Renal cortex interstitium (tissue), 15 donors: ENCODE data around the gene LHB. TPM values are rescaled to one million over a fixed set of nuclear protein-coding genes. Genes with fewer than 3 reads are reported as not detected.
"Not testable (repeated sequence)": the region's sequence is repeated elsewhere in the genome, so short reads cannot be mapped to it uniquely, and the experiment has no call there.

ENCODE experiments used
- DNase-seq, 11 donors: peaks; one replicate each; pipeline ENCODE4 v3.0.0-alpha.2; 2013; ENCODE audit warnings: low read depth in 9 of 11, low spot score in 4 of 11; ENCODE audit errors: extremely low read depth in 1 of 11
- long read RNA-seq, 16 experiments: transcript quantifications; one replicate each; lab custom pipeline, GENCODE V29; 2026
- polyA plus RNA-seq, 3 donors: library from polyadenylated mRNA; unstranded; fragments of 120-200 nt; gene quantifications; one replicate each; pipeline ENCODE4 v1.2.1, GENCODE V29; 2013; ENCODE audit not compliant: insufficient read length in 3 of 3

Gene LHB
- under 1 TPM in 1 of 3 donors, not detected in 2; 0.29 TPM for polyA plus RNA-seq
- long read RNA-seq, donor 1 = 0 reads
- long read RNA-seq, donor 2 = 0 reads
- long read RNA-seq, donor 3 = 0 reads
- long read RNA-seq, donor 4 = 0 reads
- long read RNA-seq, donor 5 = 0 reads
- long read RNA-seq, donor 6 = 0 reads
- long read RNA-seq, donor 7 = 0 reads
- long read RNA-seq, donor 8 = 0 reads
- long read RNA-seq, donor 9 = 0 reads
- long read RNA-seq, donor 10 = 0 reads
- long read RNA-seq, donor 11 = 0 reads
- long read RNA-seq, donor 12 = 0 reads
- long read RNA-seq, donor 13 = 0 reads
- long read RNA-seq, donor 14 = 0 reads
- long read RNA-seq, donor 15 = 0 reads
- long read RNA-seq, donor 16, partial matches to known transcripts = 0 of 1 reads
- long read RNA-seq, donor 16, other reads (novel, unspliced or antisense) = 0 of 1 reads

GRCh38 chr19:49017041-49017665 lies at the start of gene LHB:
Gene LHB, minus strand, starts transcription at chr19:49017091. Its CDS starts 10 bp downstream, at chr19:49017081.
- no peak for DNase-seq

GRCh38 chr19:49065905-49066512 lies 49.1 kb upstream of the LHB start:
- DNase-seq = no peak

- peak in 2 of 11 donors; percentile 54 to 60 for DNase-seq
Observed at GRCh38 chr19:49064768-49065611, 48.1 kb upstream of the LHB start, which contains the start of gene NTF4. Gene NTF4, minus strand, starts transcription at chr19:49064818. Its CDS starts 2,821 bp downstream, at chr19:49061997.

GRCh38 chr19:49064029-49064629 lies 47.2 kb upstream of the LHB start:
- DNase-seq = no peak

GRCh38 chr19:49061445-49061844 lies 44.6 kb upstream of the LHB start:
- DNase-seq = no peak

- no peak for DNase-seq
Observed at GRCh38 chr19:49061000-49061399, 44.1 kb upstream of the LHB start.

GRCh38 chr19:49059053-49059452 lies 42.2 kb upstream of the LHB start:
- DNase-seq = no peak

GRCh38 chr19:49058562-49058961 lies 41.7 kb upstream of the LHB start:
- DNase-seq = no peak

- DNase-seq = peak in 3 of 11 donors; percentile 52 to 62 (median 53)
Observed at GRCh38 chr19:49057636-49058234, 40.8 kb upstream of the LHB start, which contains the start of gene CGB7. Gene CGB7, minus strand, starts transcription at chr19:49057749. Its CDS starts 2,374 bp downstream, at chr19:49055375.

- not testable (repeated sequence) for DNase-seq
Observed at GRCh38 chr19:49056902-49057596, 40.2 kb upstream of the LHB start.

GRCh38 chr19:49056101-49056901 lies 39.4 kb upstream of the LHB start:
- DNase-seq = peak in 2 of 11 donors; percentile 42 to 44

GRCh38 chr19:49050376-49051033 lies 33.6 kb upstream of the LHB start:
- DNase-seq = not testable (repeated sequence)

- DNase-seq = not testable (repeated sequence)
Observed at GRCh38 chr19:49049834-49050233, 32.9 kb upstream of the LHB start.

GRCh38 chr19:49049011-49049410 lies 32.1 kb upstream of the LHB start, which contains the start of gene CGB8:
Gene CGB8, minus strand, starts transcription at chr19:49049111. Its CDS starts 372 bp downstream, at chr19:49048739.
- DNase-seq = not testable (repeated sequence)

- not testable (repeated sequence) for DNase-seq
Observed at GRCh38 chr19:49043548-49043947, 26.7 kb upstream of the LHB start, which contains the start of gene CGB5. Gene CGB5, plus strand, starts transcription at chr19:49043848. Its CDS starts 362 bp downstream, at chr19:49044210.

GRCh38 chr19:49042666-49043065 lies 25.8 kb upstream of the LHB start:
- not testable (repeated sequence) for DNase-seq
